ENCODE data around the gene DIS3L2.

The DIS3L2 gene

GRCh38 chr2:231961349-231962166 lies at the start of gene DIS3L2:
TSS of gene DIS3L2 (plus strand) at chr2:231961713. CDS start at chr2:232014928, 53,215 bp downstream.
- TF ChIP-seq CTCF (IDR thresholded peaks at IDR 0.05; ENCODE audit: low read depth, low read length), result no peak
- DNase-seq (ENCODE audit: extremely low read depth, low read depth), result peak; percentile 27

- DNase-seq (ENCODE audit: extremely low read depth, low read depth), result no peak
- TF ChIP-seq CTCF (IDR thresholded peaks at IDR 0.05; ENCODE audit: low read depth, low read length), result no peak
Measured at GRCh38 chr2:231914077-231914690, 47.3 kb upstream of the DIS3L2 start.

- no peak for TF ChIP-seq CTCF (IDR thresholded peaks at IDR 0.05; ENCODE audit: low read depth, low read length)
- DNase-seq (ENCODE audit: extremely low read depth, low read depth), result no peak
Measured at GRCh38 chr2:231917280-231918066, 44.0 kb upstream of the DIS3L2 start.

DNA sequence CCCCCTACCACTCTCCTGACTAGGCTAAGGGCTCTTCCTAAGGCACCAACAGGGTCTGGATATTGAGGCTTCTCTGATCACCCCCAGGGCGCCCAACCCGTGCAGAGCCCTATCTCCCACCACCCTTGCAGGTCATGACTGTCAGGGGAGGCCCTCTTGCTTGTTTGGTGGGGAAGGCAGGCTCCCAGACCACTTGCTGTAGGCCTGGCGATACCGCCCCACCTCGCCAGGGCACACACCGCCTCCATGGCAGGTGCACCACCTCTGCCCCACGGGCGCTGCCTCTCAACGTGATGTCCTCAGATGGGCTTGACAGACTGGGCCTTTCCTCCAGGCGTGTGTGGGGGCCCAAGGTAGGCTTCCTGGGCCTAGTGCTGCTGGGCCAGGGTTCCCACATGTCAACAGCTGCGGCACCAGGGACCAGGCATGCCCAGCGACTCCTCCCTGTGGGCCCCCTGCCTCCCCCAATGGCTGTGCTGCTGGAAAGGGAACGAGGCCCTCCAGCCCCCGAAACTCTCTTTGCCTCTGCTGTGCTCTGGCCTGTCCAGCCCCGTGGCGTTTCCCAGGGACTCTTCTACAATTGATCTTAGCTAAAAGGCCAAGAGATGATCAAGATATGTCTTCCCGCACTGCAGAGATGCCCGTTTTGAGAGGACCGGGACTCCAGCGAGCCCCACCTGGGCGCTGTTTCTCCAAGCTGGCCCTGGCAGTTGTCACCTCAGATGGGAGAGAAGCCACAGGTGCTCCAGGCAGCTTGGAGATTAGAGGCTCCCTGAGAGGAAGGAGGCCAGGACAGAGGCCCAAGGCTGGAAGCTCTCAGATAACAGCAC lies 42.8 kb upstream of the DIS3L2 start:
- no peak for DNase-seq (ENCODE audit: extremely low read depth, low read depth)
- TF ChIP-seq CTCF (IDR thresholded peaks at IDR 0.05; ENCODE audit: low read depth, low read length), result no peak

- no peak for DNase-seq (ENCODE audit: extremely low read depth, low read depth)
- no peak for TF ChIP-seq CTCF (IDR thresholded peaks at IDR 0.05; ENCODE audit: low read depth, low read length)
Measured at GRCh38 chr2:231919341-231920035, 42.0 kb upstream of the DIS3L2 start.

GRCh38 chr2:231920366-231920765 lies 41.1 kb upstream of the DIS3L2 start:
- TF ChIP-seq CTCF (IDR thresholded peaks at IDR 0.05; ENCODE audit: low read depth, low read length), result no peak
- no peak for DNase-seq (ENCODE audit: extremely low read depth, low read depth)

Measured in AG09319 (cell line).